HG02623 (cell line): ENCODE data around the gene BCAS4.
"Not testable (repeated sequence)": the region's sequence is repeated elsewhere in the genome, so short reads cannot be mapped to it uniquely, and the experiment has no call there.

ENCODE experiments used
- ATAC-seq: cut with Tn5 transposase; IDR thresholded peaks from one replicate; pipeline ENCODE4 v1.9.1; 2021; ENCODE audit warnings: moderate library complexity; ENCODE audit not compliant: unreplicated experiment

BCAS4 gene

GRCh38 chr20:50874111-50874757 lies 79.4 kb downstream of the BCAS4 start:
- ATAC-seq: no peak

DNA sequence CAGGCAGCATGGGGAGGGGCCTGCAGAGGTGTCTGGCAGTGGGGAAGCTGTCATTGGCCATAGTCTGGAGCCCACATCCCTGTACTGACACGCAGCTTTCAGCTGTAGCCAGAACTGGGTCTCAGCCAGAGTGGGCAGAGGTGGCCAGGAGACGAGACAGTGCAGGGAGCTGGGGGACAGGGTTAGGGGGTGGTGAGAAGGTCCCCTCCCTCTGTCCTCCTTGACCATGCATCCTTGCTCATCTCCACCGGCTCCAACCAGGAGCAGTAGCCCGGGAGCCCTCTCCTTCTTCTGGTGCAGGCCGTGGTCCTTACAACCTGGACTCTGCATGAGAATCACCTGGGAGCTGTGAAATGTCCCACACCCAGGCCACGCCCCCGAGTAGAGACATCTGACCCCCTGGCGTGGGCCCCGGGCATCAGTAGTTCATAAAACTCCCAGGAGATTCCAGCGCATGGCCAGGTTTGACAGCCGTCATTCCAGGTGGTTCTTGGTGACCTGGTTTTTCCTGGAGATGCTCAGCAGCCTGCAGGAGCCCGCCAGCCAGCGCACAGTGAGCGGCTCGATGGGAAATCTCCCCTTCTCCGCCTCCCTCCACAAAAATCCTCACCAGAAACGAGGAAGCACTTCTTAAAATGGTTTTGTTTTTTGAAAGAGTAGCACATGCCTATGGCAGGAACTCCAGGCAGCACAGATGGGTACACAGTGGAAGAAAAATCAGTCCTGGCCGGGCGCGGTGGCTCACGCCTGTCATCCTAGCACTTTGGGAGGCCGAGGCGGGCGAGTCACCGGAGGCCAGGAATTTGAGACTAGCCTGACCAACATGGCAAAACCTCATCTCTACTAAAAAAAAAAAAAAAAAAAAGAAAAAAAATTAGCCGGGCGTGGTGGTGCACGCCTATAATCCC lies 80.2 kb downstream of the BCAS4 start:
- no peak for ATAC-seq

DNA sequence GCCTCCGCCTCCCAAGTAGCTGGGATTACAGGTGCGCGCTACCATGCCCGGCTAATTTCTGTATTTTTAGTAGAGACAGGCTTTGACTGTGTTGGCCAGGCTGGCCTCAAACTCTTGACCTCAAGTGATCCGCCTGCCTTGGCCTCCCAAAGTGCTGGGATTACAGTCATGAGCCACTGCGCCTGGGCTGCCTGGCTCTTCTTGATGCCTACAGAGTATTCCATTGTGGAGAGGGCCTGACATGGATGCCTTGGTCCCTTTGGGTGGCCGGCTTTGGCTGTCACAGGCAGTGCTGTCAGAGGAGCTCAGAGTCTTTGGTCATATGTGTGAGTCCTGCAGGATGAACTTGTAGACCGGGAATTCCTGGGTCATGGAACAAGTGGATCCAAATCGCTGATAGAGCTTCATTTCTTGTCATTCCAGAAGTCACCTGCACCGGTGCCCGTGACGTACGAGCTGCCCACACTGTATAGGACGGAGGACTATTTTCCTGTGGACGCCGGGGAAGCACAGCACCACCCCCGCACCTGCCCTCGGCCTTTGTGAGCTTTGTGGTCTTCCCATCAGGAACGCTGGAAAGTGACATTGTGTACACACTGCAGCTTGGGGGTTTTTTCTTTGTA lies 81.3 kb downstream of the BCAS4 start:
- ATAC-seq: no peak

DNA sequence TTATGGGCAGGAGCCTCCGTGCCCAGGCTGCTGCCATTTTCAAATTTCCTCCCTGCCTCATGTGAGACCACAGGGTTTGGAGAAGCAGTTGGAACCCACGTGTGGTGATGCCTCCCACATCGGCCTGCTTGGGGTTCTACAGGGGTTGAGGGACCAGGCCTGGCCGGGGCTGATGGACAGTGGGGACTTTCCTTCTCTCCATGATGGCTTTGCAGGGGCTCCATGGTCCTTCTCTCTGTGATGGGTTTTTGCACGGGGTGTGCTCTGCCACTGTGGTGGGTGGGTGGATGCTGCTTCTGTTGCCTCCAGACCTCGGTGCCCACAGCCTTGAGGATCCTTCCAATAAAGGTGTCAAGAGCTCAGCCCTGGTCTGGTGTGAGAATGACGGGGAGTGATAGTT lies 82.0 kb downstream of the BCAS4 start:
- no peak for ATAC-seq

DNA sequence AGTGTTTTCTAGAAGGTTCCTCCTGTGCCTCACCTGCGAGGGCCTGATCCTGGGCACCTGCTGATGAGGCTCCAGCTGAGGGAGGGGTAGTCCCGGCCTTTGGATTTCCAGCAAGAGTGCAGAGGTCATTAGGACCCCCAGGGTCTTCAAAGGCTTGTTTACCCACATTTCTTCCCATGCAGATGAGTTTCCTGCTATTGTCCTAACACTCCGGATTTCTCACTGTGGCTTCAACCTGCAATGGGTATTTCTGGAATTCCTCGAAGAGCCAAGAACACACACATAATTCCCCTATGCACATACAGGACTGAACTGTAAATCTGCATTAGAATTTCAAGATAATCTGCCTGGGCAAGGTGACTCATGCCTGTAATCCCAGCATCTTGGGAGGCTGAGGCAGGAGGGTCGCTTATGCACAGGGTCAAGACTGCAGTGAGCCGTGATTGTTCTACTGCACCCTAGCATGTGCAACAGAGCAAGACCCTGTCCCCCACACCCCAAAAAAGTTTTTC lies 82.4 kb downstream of the BCAS4 start:
- ATAC-seq: no peak

DNA sequence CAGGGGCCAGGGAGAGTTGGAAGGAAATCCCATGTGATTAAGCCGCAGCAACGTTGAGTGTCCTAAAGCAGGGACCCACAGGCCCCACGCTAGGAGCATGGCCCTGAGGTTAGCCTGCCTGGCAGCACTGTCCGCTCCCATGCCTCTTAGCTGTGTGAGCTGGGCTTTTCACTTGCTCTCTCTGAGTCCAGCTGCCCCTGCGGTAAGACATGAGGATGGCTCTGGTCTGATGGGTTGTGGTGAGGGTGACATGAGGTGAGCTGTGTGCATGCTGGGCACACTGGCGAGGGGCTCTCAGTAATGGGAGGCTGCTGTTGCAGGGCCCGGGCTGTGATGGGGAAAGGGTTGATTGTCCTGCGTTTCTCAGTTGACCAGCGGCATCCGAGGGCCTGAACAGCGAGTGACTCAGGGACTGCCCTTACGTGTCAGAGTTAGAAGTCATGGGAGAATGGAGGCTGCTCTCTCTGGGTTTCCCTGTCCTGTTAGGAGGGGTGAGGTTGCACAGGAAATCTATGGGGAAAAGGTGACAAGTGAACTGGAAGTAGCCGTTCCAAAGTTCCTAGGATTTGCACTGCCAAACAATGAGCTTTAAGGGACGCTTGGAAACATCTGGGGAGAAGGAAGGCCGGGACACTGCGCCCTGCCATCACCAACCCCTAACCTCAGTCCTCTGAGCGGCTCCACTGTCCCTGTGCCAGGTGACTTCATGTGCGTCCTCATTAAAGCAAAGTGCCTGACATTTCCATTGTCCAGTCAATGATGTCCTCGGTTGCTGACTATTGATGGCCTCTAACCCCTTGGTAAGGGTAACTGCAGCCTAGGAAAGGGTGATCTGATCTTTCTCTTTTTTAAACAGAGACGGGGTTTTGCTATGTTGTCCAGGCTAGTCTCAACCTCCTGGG lies 85.0 kb downstream of the BCAS4 start:
- ATAC-seq: no peak

DNA sequence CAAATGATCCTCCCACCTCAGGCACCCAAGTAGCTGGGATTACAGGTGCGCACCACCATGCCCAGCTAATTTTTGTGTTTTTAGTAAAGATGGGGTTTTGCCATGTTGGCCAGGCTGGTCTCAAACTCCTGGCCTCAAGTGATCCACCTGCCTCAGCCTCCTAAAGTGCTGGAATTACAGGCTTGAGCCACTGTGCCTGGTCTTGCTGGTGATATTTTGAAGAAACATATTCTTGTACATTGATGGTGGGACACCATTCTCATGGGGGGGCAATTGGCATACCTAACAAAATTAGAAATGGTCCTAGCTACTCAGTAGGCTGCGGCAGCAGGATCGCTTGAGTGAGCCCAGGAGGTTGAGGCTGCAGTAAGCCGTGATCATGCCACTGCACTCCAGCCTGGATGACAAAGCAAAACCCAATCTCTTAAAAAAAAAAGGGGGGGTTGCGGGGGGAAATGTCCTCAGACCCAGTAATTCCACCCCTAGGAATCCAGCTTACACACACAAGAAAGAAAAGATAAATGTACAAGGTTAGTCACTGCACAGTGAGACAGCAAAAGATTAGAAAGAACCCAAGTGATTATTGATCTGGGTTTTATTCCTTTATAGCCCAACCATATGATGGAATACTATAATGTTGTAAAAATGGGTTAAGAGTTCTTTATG lies 87.0 kb downstream of the BCAS4 start:
- ATAC-seq: not testable (repeated sequence)

GRCh38 chr20:50883856-50884255 lies 89.0 kb downstream of the BCAS4 start:
- ATAC-seq: no peak

GRCh38 chr20:50885068-50885467 lies 90.2 kb downstream of the BCAS4 start:
- ATAC-seq: no peak

DNA sequence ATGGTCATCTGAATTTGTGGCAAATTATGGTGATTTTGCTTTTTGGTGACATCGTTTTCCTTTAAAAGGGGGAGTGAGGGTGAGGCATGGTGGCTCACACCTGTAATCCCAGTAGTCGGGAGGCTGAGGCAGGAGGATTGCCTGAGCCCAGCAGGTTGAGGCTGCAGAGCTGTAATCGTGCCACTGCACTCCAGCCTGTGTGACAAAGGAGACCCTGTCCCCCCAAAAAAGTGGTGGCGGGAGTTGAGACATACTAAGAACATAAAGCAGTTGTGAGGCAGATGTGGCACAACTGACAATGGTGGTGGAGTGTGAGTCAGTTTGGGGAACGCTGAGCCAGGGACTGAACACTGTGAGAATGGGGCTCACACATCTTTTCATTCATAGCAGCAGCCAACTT lies 90.9 kb downstream of the BCAS4 start:
- no peak for ATAC-seq

DNA sequence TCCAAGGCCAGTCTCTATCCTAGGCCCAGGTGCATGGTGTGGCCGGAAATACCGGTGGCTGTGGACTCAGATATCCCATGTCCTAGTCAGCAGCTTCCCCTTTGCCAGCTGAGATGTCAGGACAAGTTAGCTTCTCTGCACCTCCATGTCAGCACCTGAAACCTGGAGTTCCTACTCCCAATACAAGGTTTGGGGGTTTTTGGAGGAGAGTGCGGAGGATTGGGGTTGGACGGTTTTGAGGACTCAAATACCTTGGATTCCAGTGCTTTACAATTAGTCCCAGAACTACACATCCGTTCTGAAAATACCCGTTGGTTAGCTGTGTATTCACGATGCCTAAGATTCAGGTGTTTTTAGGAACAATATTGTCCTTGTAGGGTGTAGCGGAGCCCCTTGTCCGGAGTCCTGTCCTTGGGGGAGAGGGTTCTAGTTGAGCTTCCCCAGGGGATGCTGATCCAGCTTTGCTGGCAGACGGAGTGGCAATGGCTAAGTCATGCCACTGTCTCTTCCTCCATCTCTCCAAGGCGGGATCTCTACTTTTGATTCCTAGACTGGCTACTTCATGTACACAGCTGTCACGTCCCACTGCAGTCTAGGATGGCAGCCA lies 91.4 kb downstream of the BCAS4 start:
- no peak for ATAC-seq

GRCh38 chr20:50887576-50887975 lies 92.7 kb downstream of the BCAS4 start:
- no peak for ATAC-seq

- ATAC-seq: no peak
Observed at GRCh38 chr20:50891138-50891537, 96.3 kb downstream of the BCAS4 start.

- no peak for ATAC-seq
Observed at GRCh38 chr20:50892394-50892793, 97.5 kb downstream of the BCAS4 start.

GRCh38 chr20:50893620-50894019 lies 98.8 kb downstream of the BCAS4 start:
- ATAC-seq: no peak

GRCh38 chr20:50895111-50895830 lies 100.4 kb downstream of the BCAS4 start:
- ATAC-seq: no peak

GRCh38 chr20:50898475-50898874 lies 103.6 kb downstream of the BCAS4 start:
- no peak for ATAC-seq

GRCh38 chr20:50900261-50900660 lies 105.4 kb downstream of the BCAS4 start:
- ATAC-seq: no peak

GRCh38 chr20:50901301-50901700 lies 106.4 kb downstream of the BCAS4 start:
- no peak for ATAC-seq
